Measurements from ENCODE around the gene RBM10. TPM values are rescaled to one million over a fixed set of nuclear protein-coding genes. Genes with fewer than 3 reads are reported as not detected.

RBM10 gene
- total RNA-seq, 1 donor from 2014 or later, result 37.9 TPM

DNA sequence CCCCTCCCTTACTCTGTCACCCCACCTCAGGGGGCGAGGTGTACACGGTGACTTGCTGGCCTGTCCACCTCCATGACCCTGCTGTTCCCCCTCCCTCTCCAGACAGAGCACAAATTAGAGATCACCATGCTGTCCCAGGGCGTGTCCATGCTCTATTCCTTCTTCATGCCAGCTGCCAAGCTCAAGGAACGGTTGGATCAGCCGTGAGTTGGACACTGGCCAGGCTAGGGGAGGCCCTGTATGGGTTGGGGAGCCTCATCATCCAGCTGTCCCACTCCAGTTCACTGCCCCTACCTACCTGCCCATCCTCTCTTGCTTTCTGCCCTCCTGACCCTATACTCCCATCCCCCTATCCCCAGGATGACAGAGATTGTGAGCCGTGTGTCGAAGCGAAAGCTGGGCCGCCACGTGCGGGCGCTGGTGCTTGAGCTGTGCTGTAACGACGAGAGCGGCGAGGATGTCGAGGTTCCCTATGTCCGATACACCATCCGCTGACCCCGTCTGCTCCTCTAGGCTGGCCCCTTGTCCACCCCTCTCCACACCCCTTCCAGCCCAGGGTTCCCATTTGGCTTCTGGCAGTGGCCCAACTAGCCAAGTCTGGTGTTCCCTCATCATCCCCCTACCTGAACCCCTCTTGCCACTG, 69.5 kb downstream of the RBM10 start:
- FAIRE-seq (no peak), DNase-seq (ENCODE audit: low spot score in 2 of 2) (no peak)

DNA sequence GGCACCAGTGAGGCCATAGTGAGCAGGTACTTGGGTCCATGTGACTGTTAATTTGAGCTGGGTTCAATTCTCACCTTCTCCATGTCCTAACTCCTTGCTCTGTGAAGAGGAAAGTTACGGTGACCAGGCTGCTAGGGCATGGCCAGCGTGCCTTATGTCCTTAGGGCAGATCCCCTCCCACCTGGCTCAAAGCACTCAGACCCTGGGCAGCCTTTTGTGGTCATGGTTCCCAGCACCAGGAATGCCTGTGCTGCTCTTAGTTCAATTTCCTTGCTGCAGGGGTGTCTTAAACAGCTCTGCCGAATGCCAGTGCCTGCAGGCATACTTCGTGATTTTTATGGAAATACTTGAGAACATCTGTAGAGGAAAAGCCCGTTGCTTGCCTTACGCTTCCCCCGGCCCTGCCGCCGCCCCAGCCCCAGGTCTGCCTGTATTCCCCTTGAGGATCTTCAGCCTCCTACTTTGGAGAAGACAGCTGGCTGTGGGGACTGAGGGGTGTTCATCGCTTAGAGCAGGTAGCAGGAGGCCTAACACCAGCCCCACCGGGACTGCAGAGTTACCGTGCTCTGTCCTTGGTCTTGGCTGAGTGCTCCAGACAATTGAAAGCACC, 70.4 kb downstream of the RBM10 start:
- DNase-seq (ENCODE audit: low spot score in 2 of 2) (no peak), FAIRE-seq (no peak)

DNA sequence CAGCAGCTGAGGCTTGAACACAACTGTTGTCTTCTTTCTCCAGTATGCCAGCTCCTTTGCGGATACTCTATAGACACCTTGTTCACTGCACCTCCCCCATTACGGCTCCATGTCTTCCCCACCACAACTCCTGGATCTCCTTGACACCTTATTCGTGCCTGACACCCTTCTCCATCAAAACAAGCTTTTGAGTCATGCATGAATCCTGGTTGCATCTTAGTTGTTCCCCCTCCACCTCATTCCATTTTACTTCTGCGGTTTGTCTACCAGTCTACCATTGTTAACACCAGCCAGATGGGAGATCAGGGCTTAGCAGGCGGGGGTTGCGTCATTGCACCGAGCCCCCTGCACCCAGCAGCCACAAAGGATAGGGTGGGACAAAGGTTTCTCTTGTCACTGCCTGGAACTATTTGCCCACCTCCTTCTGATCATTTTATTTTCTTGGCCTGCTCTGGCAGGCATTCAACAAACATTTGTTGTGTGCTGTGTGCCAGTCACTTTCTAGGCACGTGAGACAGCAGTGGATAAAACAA, 71.4 kb downstream of the RBM10 start:
- no peak for DNase-seq (ENCODE audit: low spot score in 2 of 2)
- FAIRE-seq, result no peak

DNA sequence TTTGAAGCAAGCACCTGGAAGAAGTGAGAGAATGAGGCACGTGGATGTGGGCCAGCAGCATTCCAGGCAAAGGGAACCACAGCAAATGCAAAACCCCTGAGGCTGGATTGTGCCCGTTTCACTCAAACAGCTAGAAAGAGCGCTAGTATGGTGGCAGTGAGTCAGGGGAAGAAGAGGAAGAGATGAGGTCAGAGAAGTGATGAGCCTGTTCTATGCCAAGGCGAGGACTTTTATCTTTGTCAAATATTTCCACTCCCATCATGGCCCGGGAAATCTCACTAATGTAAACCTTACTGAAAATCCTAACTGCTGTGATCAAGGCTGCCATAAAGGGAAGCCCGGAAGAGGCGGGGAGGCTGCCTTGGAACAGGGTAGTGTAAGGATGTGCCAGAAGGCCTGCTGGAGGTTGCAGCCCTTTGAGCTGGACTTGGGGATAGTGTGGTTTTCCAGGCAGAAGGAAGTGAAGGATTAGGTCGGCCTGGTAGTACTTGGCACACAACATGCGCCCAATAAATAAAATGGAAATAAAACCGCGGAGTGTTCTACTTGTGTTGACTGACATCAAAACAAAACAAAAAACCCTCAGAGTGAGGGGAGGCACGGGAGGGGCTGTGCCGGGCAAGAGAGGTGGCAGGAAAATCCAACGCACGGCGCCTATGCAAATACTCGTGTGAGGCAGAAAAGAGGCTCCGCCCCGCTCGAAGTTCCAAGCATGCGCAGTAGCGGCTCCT, 72.3 kb downstream of the RBM10 start:
- DNase-seq (ENCODE audit: low spot score in 2 of 2), result peak in 1 of 2 donors; percentile 23
- FAIRE-seq, result no peak

DNA sequence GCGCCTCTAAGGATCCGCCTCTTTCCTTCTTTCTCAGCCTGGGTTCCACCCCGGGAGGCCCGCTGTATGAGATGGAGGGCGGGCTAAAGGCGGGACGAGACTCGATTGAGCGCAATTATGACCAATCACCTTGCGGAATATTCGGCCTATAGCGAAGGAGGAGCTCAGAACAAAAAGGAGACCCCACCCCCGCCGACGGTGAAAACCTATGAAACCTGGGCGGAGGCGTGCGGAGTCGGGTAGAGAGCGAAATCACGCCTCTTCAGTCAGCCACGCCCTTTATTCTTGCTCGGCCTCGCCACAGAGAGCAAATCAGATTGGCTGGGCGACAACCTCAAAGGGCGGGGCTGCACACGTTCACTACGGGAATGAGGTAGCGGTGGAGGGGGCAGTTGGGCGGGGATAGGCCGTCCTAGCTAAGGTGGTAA, 72.8 kb downstream of the RBM10 start:
- FAIRE-seq (peak; percentile 88), DNase-seq (ENCODE audit: low spot score in 2 of 2) (peak; percentile 80 to 91)

- no peak for FAIRE-seq
- peak; percentile 76 to 93 for DNase-seq (ENCODE audit: low spot score in 2 of 2)
Observed at GRCh38 chrX:47218280-47218919, 73.4 kb downstream of the RBM10 start, which contains the start of gene CDK16. CDK16 (plus strand) TSS chrX:47218681; CDS start chrX:47223558, 4,877 bp downstream.

GRCh38 chrX:47218920-47219815, 74.1 kb downstream of the RBM10 start:
- peak in 1 of 2 donors; percentile 32 for DNase-seq (ENCODE audit: low spot score in 2 of 2)
- FAIRE-seq, result no peak

GRCh38 chrX:47221756-47222155, 76.7 kb downstream of the RBM10 start:
- DNase-seq (ENCODE audit: low spot score in 2 of 2) (no peak), FAIRE-seq (no peak)

GRCh38 chrX:47222751-47223350, 77.8 kb downstream of the RBM10 start:
- DNase-seq (ENCODE audit: low spot score in 2 of 2) (no peak), FAIRE-seq (no peak)

- DNase-seq (ENCODE audit: low spot score in 2 of 2), result no peak
- no peak for FAIRE-seq
Observed at GRCh38 chrX:47223476-47224250, 78.6 kb downstream of the RBM10 start.

DNA sequence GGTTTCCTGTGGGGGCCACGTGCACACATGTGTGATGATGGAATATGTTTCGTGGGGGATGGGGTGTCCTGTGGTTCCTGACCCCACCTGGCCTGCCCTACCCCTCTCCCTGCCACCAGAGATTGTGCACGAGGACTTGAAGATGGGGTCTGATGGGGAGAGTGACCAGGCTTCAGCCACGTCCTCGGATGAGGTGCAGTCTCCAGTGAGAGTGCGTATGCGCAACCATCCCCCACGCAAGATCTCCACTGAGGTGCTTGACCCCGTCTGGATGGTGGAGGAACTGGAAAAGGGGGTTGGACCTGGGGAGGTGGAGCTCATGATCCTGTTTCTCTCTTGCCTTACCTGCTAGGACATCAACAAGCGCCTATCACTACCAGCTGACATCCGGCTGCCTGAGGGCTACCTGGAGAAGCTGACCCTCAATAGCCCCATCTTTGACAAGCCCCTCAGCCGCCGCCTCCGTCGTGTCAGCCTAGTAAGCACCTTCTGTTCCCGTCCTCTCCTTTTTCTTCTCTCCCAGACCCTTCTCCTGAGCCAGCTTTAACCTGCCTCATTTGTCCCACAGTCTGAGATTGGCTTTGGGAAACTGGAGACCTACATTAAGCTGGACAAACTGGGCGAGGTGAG, 79.4 kb downstream of the RBM10 start:
- FAIRE-seq (no peak), DNase-seq (ENCODE audit: low spot score in 2 of 2) (no peak)

DNA sequence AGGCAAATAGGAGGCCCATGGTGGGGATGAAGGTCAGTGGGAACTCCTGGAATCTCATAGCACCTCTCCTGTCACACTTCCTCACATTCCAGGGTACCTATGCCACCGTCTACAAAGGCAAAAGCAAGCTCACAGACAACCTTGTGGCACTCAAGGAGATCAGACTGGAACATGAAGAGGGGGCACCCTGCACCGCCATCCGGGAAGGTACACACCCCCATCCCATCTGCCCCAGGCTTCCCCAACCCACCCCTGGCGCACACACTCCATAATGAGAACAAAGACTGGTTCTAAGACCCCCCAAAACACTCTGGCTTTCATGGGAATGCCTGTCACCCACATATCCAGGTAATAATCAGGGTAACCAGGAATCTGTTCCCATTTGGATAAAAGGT, 79.9 kb downstream of the RBM10 start:
- FAIRE-seq, result no peak
- no peak for DNase-seq (ENCODE audit: low spot score in 2 of 2)

DNA sequence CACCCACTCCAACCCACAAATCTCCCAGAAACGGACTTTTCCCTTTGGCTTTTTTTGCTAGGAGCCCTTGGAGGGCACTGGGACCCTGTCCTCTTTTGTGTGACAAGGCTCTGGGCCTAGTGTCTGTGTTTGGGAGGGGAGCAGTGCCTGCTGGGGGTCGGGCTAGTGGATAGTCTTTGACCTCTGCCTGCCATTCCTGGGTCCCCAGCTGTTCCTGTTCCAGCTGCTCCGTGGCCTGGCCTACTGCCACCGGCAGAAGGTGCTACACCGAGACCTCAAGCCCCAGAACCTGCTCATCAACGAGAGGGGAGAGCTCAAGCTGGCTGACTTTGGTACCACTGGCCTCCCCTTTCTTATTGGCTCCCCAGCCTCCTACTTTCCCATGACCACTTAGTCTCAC, 81.0 kb downstream of the RBM10 start:
- no peak for FAIRE-seq
- DNase-seq (ENCODE audit: low spot score in 2 of 2), result no peak

GRCh38 chrX:47226531-47227333, 81.7 kb downstream of the RBM10 start:
- DNase-seq (ENCODE audit: low spot score in 2 of 2), result no peak

DNA sequence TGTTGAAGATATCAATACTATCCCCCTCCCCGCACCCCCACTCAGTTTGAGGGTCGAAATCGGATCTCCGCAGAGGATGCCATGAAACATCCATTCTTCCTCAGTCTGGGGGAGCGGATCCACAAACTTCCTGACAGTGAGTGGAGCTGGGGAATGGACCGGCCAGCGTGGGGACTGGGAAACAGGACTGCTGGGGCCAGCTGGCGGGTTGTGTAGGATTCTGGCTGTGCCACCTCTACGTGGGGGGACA, 82.2 kb downstream of the RBM10 start:
- no peak for DNase-seq (ENCODE audit: low spot score in 2 of 2)
- FAIRE-seq, result no peak

More at GRCh38 chrX:47226531-47227333, 81.7 kb downstream of the RBM10 start:
- FAIRE-seq, result no peak

DNA sequence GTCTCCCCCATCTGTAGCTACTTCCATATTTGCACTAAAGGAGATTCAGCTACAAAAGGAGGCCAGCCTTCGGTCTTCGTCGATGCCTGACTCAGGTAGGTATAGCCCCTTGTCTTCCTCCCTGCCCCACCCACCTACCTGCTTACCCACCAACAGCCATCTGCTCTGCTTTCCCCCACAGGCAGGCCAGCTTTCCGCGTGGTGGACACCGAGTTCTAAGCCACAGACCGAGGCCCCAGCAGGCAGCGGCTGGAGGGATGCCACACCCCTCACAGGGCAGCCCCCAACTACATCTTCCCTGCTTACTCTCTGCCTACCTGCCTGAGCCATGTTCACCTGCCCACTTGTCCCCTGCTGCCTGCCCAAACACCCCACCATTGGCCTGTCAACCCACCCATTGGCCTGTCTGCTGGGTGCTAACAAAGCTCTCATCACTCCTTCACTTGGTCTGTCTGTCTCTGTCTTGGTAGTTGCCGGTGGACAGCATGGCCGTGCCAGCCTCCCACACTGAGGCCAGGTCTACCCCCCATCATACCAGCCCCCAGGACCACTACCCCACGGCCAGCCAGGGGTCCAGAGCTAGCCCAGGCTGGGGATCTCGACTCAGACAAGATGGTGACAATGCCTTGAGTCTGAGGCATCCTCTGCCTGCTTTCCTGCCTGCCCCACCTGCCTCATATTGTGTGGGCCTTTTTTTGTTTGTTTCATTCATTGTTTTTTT, 83.7 kb downstream of the RBM10 start:
- DNase-seq (ENCODE audit: low spot score in 2 of 2), result no peak
- no peak for FAIRE-seq

- DNase-seq (ENCODE audit: low spot score in 2 of 2) (no peak), FAIRE-seq (no peak)
Observed at GRCh38 chrX:47229427-47229826, 84.4 kb downstream of the RBM10 start.

Measured in frontal cortex (tissue), 4 donors.